Activated T-cell treated with anti-CD3 and anti-CD28 coated beads for 24 hours (primary cell): ENCODE results near the gene SHANK2.

Experiments used
- DNase-seq: peaks from one replicate; pipeline ENCODE4 v3.0.0-alpha.2; 2020; ENCODE audit warnings: low read depth

The SHANK2 gene

GRCh38 chr11:71252269-71252769, at the start of gene SHANK2:
Gene SHANK2 (minus strand): TSS chr11:71252577. CDS start chr11:71147326, 105,251 bp downstream.
- DNase-seq, result no peak

- no peak for DNase-seq
Observed at GRCh38 chr11:71301858-71302533, 49.6 kb upstream of the SHANK2 start.

GRCh38 chr11:71301046-71301857, 48.9 kb upstream of the SHANK2 start:
- DNase-seq, result no peak

GRCh38 chr11:71300187-71300586, 47.8 kb upstream of the SHANK2 start:
- DNase-seq, result no peak

GRCh38 chr11:71298761-71299181, 46.4 kb upstream of the SHANK2 start:
- no peak for DNase-seq

- no peak for DNase-seq
Observed at GRCh38 chr11:71298016-71298550, 45.7 kb upstream of the SHANK2 start.

- DNase-seq, result no peak
Observed at GRCh38 chr11:71294846-71295600, 42.6 kb upstream of the SHANK2 start.

- no peak for DNase-seq
Observed at GRCh38 chr11:71293961-71294782, 41.8 kb upstream of the SHANK2 start.

- DNase-seq, result no peak
Observed at GRCh38 chr11:71286701-71287643, 34.6 kb upstream of the SHANK2 start.

GRCh38 chr11:71285111-71285510, 32.7 kb upstream of the SHANK2 start:
- no peak for DNase-seq

GRCh38 chr11:71284525-71285092, 32.2 kb upstream of the SHANK2 start:
- DNase-seq, result no peak

GRCh38 chr11:71283971-71284441, 31.6 kb upstream of the SHANK2 start:
- no peak for DNase-seq

- no peak for DNase-seq
Observed at GRCh38 chr11:71282581-71283351, 30.4 kb upstream of the SHANK2 start.

- no peak for DNase-seq
Observed at GRCh38 chr11:71281831-71282230, 29.5 kb upstream of the SHANK2 start.

GRCh38 chr11:71281204-71281603, 28.8 kb upstream of the SHANK2 start:
- no peak for DNase-seq

GRCh38 chr11:71279916-71280645, 27.7 kb upstream of the SHANK2 start:
- no peak for DNase-seq

- DNase-seq, result no peak
Observed at GRCh38 chr11:71272161-71272560, 19.8 kb upstream of the SHANK2 start.
